Measurements from ENCODE around the gene ZNF454.
A peak's percentile ranks its signal among the peaks of the same experiment; 100 is the strongest.

The ZNF454 gene

DNA sequence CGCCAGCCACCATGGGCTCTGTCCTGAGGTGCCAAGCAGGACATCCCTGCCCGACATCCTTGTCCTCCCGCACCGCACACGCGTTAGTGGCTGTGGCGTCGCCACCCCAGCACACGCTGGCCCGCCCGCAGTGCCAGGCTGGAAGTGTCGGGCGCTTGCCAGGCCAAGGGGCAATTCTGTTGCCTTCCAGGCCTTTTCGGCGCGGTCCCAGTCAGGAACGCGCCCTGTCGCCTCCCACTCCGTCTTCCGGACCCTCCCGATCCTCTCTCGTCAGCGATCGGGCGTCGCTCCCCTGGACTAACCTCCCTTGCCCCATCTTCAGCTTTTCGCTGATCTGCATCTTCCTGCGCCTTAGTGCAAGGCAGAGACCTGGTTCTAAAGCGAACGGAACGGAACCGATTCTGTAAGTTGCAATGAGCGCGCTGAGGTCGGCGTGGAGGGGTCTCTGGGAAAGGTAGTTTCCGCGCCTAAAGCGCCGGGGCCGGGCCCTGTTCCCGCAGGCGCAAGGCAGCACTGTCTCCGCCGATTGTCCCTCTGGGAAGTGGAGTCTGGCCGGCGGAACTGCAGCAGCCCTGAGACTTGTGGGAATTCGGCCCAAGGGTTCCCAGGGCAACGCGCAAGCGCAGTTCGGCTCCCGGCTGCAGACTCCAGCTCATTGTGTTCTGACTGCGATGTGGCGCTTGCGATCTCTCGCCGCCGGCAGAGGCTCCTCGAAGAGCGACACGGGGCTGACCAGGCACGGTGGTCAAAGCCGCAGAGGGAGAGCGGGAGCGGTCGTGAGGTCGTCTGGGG is at the start of gene ZNF454:
Gene ZNF454 (plus strand): TSS at position 630 of the 792 bp plus-strand sequence. CDS start 1,594 bp downstream, outside the sequence.
- ChIA-PET POLR2A (no interaction called here), CTCF (no interaction called here)
- no peak for TF ChIP-seq NFRKB (IDR thresholded peaks at IDR 0.05)
- no peak for TF ChIP-seq ZNF384 (IDR thresholded peaks at IDR 0.05)
- no peak for TF ChIP-seq BHLHE40 (IDR thresholded peaks at IDR 0.05; ENCODE audit: borderline replicate concordance)
- TF ChIP-seq CTBP1 (IDR thresholded peaks at IDR 0.05; ENCODE audit: borderline replicate concordance), result no peak
- no peak for TF ChIP-seq HDGF (IDR thresholded peaks at IDR 0.05; ENCODE audit: borderline replicate concordance)
- TF ChIP-seq LEF1 (IDR thresholded peaks at IDR 0.05; ENCODE audit: borderline replicate concordance), result no peak
- TF ChIP-seq FOXA1 (IDR thresholded peaks at IDR 0.05), result no peak
- TF ChIP-seq TARDBP (IDR thresholded peaks at IDR 0.05), result no peak
- no peak for TF ChIP-seq FOXM1 (IDR thresholded peaks at IDR 0.05; ENCODE audit: borderline replicate concordance)
- no peak for TF ChIP-seq ARNT (IDR thresholded peaks at IDR 0.05)
- TF ChIP-seq, protein P1, sequence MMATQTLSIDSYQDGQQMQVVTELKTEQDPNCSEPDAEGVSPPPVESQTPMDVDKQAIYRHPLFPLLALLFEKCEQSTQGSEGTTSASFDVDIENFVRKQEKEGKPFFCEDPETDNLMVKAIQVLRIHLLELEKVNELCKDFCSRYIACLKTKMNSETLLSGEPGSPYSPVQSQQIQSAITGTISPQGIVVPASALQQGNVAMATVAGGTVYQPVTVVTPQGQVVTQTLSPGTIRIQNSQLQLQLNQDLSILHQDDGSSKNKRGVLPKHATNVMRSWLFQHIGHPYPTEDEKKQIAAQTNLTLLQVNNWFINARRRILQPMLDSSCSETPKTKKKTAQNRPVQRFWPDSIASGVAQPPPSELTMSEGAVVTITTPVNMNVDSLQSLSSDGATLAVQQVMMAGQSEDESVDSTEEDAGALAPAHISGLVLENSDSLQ (IDR thresholded peaks at IDR 0.05), result no peak
- DNase-seq (ENCODE audit: extremely low spot score), result no peak

DNA sequence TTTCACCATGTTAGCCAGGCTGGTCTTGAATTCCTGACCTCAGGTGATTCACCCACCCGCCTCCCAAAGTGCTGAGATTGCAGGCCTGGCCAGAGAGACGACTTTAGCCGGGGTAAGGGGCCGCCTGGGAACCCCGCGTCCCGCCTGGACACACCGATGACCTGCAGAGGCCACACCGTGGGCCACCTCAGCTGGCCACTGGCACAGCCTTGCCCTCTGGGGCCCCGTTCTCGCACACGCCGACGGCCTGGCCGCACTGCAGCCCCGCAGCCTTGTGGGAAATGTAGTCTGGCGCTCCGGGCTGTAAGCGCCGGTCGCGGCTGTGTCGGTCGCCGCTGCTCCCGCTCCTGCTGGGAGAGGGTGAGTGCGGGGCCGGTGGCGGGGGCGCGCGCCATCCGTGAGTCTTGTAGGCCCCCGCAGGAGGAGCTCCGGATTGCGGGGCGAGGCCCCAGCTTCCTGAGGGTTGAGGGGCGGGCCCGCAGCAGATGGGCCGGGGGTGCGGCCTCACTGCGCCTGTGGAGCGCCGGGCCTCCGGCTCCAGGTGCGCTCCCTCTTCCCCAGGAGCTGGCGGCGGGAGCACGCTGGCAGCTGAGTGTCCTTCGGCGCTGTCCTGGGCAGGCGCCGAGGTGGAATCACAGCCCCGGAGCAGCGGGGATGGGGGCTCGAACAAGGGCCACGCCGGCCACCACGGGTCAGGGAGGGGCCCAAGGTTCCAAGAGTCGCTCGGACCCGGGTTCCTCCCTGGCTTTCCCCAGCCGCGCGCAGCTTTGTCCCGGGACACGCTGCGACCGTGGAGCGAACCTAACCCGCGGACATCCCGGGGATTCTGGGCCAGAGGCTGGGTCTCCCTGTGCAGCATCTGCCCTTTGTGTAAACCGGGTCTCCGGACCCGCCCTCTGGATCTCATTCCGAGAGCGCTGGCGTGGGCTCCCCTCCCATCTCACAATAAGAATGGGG is 45.1 kb upstream of the ZNF454 start, which contains the start of gene ZFP2:
Gene ZFP2 (plus strand): TSS at position 299 of the 957 bp plus-strand sequence. CDS start 35,401 bp downstream, outside the sequence.
- POLR2A ChIA-PET, result no interaction called here
- CTCF ChIA-PET, result no interaction called here
- TF ChIP-seq L3MBTL2 (conservative IDR thresholded peaks at IDR 0.05) (peak; percentile 51), FOXK2 (IDR thresholded peaks at IDR 0.05) (no peak)
- DNase-seq (ENCODE audit: extremely low spot score), result peak; percentile 76

DNA sequence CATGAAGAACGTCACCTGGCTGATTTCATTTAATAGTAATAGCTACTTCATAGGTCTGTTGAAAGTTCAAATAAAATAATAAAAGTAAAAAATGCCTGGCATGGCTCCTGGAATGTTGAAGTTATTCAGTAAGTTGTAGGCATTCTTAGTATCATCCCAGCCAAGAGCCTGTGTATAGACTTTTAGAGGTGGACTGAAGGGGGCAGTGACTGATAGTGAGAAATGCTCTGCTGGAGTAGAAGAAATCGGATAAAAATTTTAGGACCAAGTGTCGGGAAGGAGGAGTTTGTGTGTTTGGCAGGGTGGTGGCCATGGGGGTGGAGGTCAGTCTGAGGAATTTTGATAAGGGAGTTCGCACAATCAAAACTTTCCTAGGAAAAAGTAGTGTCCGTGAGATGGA is 41.7 kb upstream of the ZNF454 start:
- ChIA-PET POLR2A (no interaction called here), CTCF (no interaction called here)
- no peak for TF ChIP-seq TARDBP (IDR thresholded peaks at IDR 0.05)
- TF ChIP-seq L3MBTL2 (conservative IDR thresholded peaks at IDR 0.05), result no peak
- TF ChIP-seq NFRKB (IDR thresholded peaks at IDR 0.05), result no peak
- no peak for TF ChIP-seq FOXM1 (IDR thresholded peaks at IDR 0.05; ENCODE audit: borderline replicate concordance)
- TF ChIP-seq ELF4 (IDR thresholded peaks at IDR 0.05), result no peak
- TF ChIP-seq, protein P1 (IDR thresholded peaks at IDR 0.05), result no peak
- TF ChIP-seq FOXA1 (IDR thresholded peaks at IDR 0.05), result no peak
- no peak for TF ChIP-seq HDGF (IDR thresholded peaks at IDR 0.05; ENCODE audit: borderline replicate concordance)
- TF ChIP-seq SP1 (IDR thresholded peaks at IDR 0.05), result no peak
- no peak for DNase-seq (ENCODE audit: extremely low spot score)

DNA sequence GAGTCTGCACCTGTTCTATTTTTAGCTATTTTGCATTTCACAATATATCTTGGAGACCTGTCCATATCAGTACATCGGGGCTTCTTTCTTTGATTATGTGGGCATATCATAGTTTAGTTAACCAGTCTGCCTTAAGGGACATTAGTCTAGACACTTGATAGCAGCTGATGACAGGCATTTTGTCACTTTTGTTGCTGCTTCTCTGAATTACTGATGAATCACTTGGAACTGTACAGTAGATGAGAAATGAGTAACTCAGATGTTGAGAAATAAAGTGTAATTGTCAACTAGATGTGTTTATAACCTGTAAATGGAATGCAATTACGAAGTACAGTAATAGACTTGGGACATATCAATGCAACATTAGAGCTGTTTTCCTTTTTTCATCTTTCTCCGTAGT is 38.1 kb upstream of the ZNF454 start:
- ChIA-PET CTCF (no interaction called here), POLR2A (no interaction called here)
- DNase-seq (ENCODE audit: extremely low spot score), result no peak
- TF ChIP-seq ARNT (IDR thresholded peaks at IDR 0.05) (no peak), HDGF (IDR thresholded peaks at IDR 0.05; ENCODE audit: borderline replicate concordance) (no peak), CTBP1 (IDR thresholded peaks at IDR 0.05; ENCODE audit: borderline replicate concordance) (no peak), SUZ12 (IDR thresholded peaks at IDR 0.05) (no peak), SP1 (IDR thresholded peaks at IDR 0.05) (no peak), FOXA1 (IDR thresholded peaks at IDR 0.05) (no peak), ZNF384 (IDR thresholded peaks at IDR 0.05) (no peak), FOXM1 (IDR thresholded peaks at IDR 0.05; ENCODE audit: borderline replicate concordance) (no peak), FOXK2 (IDR thresholded peaks at IDR 0.05) (no peak), ELF4 (IDR thresholded peaks at IDR 0.05) (no peak)
- TF ChIP-seq, protein P1 (IDR thresholded peaks at IDR 0.05), result no peak

DNA sequence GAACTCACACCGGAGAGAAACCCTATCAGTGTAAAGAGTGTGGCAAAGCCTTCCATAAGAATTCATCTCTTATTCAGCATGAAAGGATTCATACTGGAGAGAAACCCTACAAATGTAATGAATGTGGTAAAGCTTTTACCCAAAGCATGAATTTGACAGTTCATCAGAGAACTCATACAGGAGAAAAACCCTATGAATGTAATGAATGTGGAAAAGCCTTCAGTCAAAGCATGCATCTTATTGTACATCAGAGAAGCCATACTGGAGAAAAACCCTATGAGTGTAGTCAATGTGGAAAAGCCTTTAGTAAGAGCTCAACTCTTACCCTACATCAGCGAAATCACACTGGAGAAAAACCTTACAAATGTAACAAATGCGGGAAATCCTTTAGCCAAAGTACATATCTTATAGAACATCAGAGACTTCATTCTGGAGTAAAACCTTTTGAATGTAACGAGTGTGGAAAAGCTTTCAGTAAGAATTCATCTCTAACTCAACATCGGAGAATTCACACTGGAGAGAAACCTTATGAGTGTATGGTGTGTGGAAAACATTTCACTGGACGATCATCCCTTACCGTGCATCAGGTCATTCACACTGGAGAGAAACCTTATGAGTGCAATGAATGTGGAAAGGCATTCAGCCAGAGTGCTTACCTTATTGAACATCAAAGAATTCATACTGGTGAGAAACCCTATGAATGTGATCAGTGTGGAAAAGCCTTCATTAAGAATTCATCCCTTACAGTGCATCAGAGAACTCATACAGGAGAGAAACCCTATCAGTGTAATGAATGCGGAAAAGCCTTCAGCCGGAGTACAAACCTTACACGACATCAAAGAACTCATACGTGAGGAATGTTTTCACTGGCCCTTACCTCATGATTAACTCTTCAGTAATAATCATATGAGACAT is 8.9 kb upstream of the ZNF454 start:
- TF ChIP-seq ARNT (IDR thresholded peaks at IDR 0.05), result no peak
- TF ChIP-seq SP1 (IDR thresholded peaks at IDR 0.05), result no peak
- TF ChIP-seq HDGF (IDR thresholded peaks at IDR 0.05; ENCODE audit: borderline replicate concordance), result no peak
- no peak for TF ChIP-seq FOXM1 (IDR thresholded peaks at IDR 0.05; ENCODE audit: borderline replicate concordance)
- no peak for TF ChIP-seq NFRKB (IDR thresholded peaks at IDR 0.05)
- no peak for TF ChIP-seq ZNF384 (IDR thresholded peaks at IDR 0.05)
- no peak for TF ChIP-seq ELF4 (IDR thresholded peaks at IDR 0.05)
- no peak for TF ChIP-seq BHLHE40 (IDR thresholded peaks at IDR 0.05; ENCODE audit: borderline replicate concordance)
- no peak for TF ChIP-seq FOXK2 (IDR thresholded peaks at IDR 0.05)
- TF ChIP-seq TARDBP (IDR thresholded peaks at IDR 0.05), result no peak
- TF ChIP-seq CTBP1 (IDR thresholded peaks at IDR 0.05; ENCODE audit: borderline replicate concordance), result no peak
- TF ChIP-seq SUZ12 (IDR thresholded peaks at IDR 0.05), result no peak
- no peak for TF ChIP-seq LEF1 (IDR thresholded peaks at IDR 0.05; ENCODE audit: borderline replicate concordance)
- TF ChIP-seq FOXA1 (IDR thresholded peaks at IDR 0.05), result no peak
- no peak for TF ChIP-seq L3MBTL2 (conservative IDR thresholded peaks at IDR 0.05)
- TF ChIP-seq, protein P1 (IDR thresholded peaks at IDR 0.05), result no peak
- ChIA-PET POLR2A (no interaction called here), CTCF (no interaction called here)
- DNase-seq (ENCODE audit: extremely low spot score), result no peak
